ENCODE measurements around the gene DOK3. TPM values are rescaled to one million over a fixed set of nuclear protein-coding genes. Genes with fewer than 3 reads are reported as not detected.

Gene DOK3
- total and polyA plus RNA-seq, 2 of the 13 experiments (the other 11 are each of a cell fraction or from before 2014, with no cell fraction given) = 1.4 to 1.5 TPM

GRCh38 chr5:177490992-177491391, 18.6 kb downstream of the DOK3 start (continued):
- TF ChIP-seq ZNF740 (CRISPR knock-in tag; IDR thresholded peaks at IDR 0.05) = no peak

- in situ Hi-C loops (cut with HindIII; ENCODE audit: extremely low pct_ligation_motif_present, low pct_unique_long_range_greater_than_20kb) = no loop called here
- BruUV-seq (replicated peaks) = no TSS peak
- no peak overlapping the region for H2AFZ ChIP-seq (ENCODE audit: low read length)
- H3K4me2 ChIP-seq (ENCODE audit: low read depth, low read length) = no peak overlapping the region
- no peak overlapping the region for H3K27ac ChIP-seq (ENCODE audit: extremely low read length, insufficient read depth, low read length)
- intact Hi-C loops (cut with micrococcal nuclease; ENCODE audit: unreplicated experiment) = no loop called here
- no peak overlapping the region for H3K9ac ChIP-seq (ENCODE audit: insufficient read depth, low read depth, low read length)
- H3K9me3 ChIP-seq (ENCODE audit: low read length) = no peaks in the 10 kb centered on the region
- ChIA-PET CTCF (ENCODE audit: low intra/inter-chr PET ratio, low total read pairs) (interaction anchor here (1.3 to 3.0 kb wide), 3 partner anchors 11 to 109 kb away, joined by 3 to 37 read pairs (median 14); partner anchors contain the start of gene B4GALT7), POLR2A (no interaction called here)
- no peaks in the 10 kb centered on the region for H3K79me2 ChIP-seq (ENCODE audit: insufficient read depth, low read length)
- DNase-seq (ENCODE audit: low spot score) = no peak
- no peak for TF ChIP-seq SIN3B (IDR thresholded peaks at IDR 0.05; ENCODE audit: low read length)
- TF ChIP-seq TCF12 (IDR thresholded peaks at IDR 0.05) = no peak
- TF ChIP-seq TCF12 (CRISPR knock-in tag; IDR thresholded peaks at IDR 0.05) = no peak
- TF ChIP-seq ZNF383 (CRISPR knock-in tag; IDR thresholded peaks at IDR 0.05; ENCODE audit: borderline replicate concordance) = no peak
- TF ChIP-seq ZNF30 (CRISPR knock-in tag; IDR thresholded peaks at IDR 0.05) = no peak
- TF ChIP-seq ZNF274 (CRISPR knock-in tag; IDR thresholded peaks at IDR 0.05) = no peak
- no peak for TF ChIP-seq MXI1 (IDR thresholded peaks at IDR 0.05; ENCODE audit: borderline replicate concordance, low read depth, low read length)
- TF ChIP-seq MED1 (CRISPR knock-in tag; IDR thresholded peaks at IDR 0.05) = no peak
- TF ChIP-seq ZSCAN31 (CRISPR knock-in tag; IDR thresholded peaks at IDR 0.05; ENCODE audit: low read depth) = no peak
- no peak for TF ChIP-seq ZNF737 (CRISPR knock-in tag; IDR thresholded peaks at IDR 0.05; ENCODE audit: borderline replicate concordance)
- TF ChIP-seq ZNF335 (CRISPR knock-in tag; IDR thresholded peaks at IDR 0.05) = no peak
- TF ChIP-seq ZIK1 (CRISPR knock-in tag; IDR thresholded peaks at IDR 0.05; ENCODE audit: borderline replicate concordance, low read depth) = no peak
- no peaks in the 10 kb centered on the region for H3K27me3 ChIP-seq (ENCODE audit: control insufficient read depth in 1 of 2, insufficient read depth in 2 of 2, low read length in 2 of 2)
- H3K4me3 ChIP-seq (replicated peaks in 1 of 3; ENCODE audit: insufficient read depth in 1 of 3, low read depth in 2 of 3, low read length in 3 of 3) = no peak overlapping the region
- peaks cover 15 to 18% of the 10 kb centered on the region in 2 experiments; a peak in 4 of 5 replicates for H3K36me3 ChIP-seq (replicated peaks in 1 of 2; ENCODE audit: control insufficient read depth in 1 of 2, insufficient read depth in 2 of 2, low read length in 2 of 2)
- 96% methylated on average over 14 of the region's 15 CpGs for WGBS (ENCODE audit: low lambda C conversion rate)
- FAIRE-seq = no peak
- peaks cover 7% of the 10 kb centered on the region; the same call in 1 of the 2 replicates for H4K20me1 ChIP-seq (ENCODE audit: insufficient read depth, low read length)
- ATAC-seq = no peak
- peaks cover 17% of the 10 kb centered on the region for H3K4me1 ChIP-seq (ENCODE audit: insufficient read depth, low read length)
Observed at GRCh38 chr5:177490311-177490991, 19.2 kb downstream of the DOK3 start.
